Muscle layer of colon (tissue), 2 donors: Measurements from ENCODE around the gene OVCA2.
A peak's percentile ranks its signal among the peaks of the same experiment; 100 is the strongest.

Source experiments
- H3K27ac ChIP-seq: one replicate; pipeline ENCODE4 v1.7.0; 2013; ENCODE audit warnings: low read depth, mild to moderate bottlenecking, low read length, moderate library complexity
- H3K27me3 ChIP-seq, 2 donors: one replicate each; pipeline ENCODE4 v1.7.0; 2013; ENCODE audit warnings: low read length in 2 of 2, mild to moderate bottlenecking in 2 of 2; ENCODE audit not compliant: insufficient read depth in 2 of 2, control insufficient read depth in 1 of 2
- H3K36me3 ChIP-seq: one replicate; pipeline ENCODE4 v1.7.0; 2013; ENCODE audit warnings: mild to moderate bottlenecking, low read length; ENCODE audit not compliant: insufficient read depth
- H3K4me1 ChIP-seq: one replicate; pipeline ENCODE4 v1.7.0; 2013; ENCODE audit warnings: mild to moderate bottlenecking, low read length; ENCODE audit not compliant: insufficient read depth
- H3K4me3 ChIP-seq, 2 donors: one replicate each; pipeline ENCODE4 v1.7.0; 2013; ENCODE audit warnings: low read length in 2 of 2, low read depth in 1 of 2, mild to moderate bottlenecking in 1 of 2, moderate library complexity in 1 of 2
- H3K9ac ChIP-seq: one replicate; pipeline ENCODE4 v1.7.0; 2013; ENCODE audit warnings: low read length
- H3K9me3 ChIP-seq: one replicate; pipeline ENCODE4 v1.7.0; 2013; ENCODE audit warnings: mild to moderate bottlenecking, low read length
- donor health status: abdominal sarcoma.
- donor health status: Adenocarcinoma of cecum.

Gene OVCA2

GRCh38 chr17:2027528-2028233, 14.1 kb upstream of the OVCA2 start:
- H3K27me3 ChIP-seq = peaks cover 9 to 49% of the 10 kb centered on the region in 2 donors
- no peaks in the 10 kb centered on the region for H3K9me3 ChIP-seq
- no peak overlapping the region for H3K27ac ChIP-seq
- H3K4me3 ChIP-seq = no peak overlapping the region
- peaks cover 39% of the 10 kb centered on the region for H3K4me1 ChIP-seq
- H3K36me3 ChIP-seq = no peaks in the 10 kb centered on the region
- no peak overlapping the region for H3K9ac ChIP-seq

- H3K27ac ChIP-seq = no peak overlapping the region
- no peaks in the 10 kb centered on the region for H3K9me3 ChIP-seq
- no peak overlapping the region for H3K9ac ChIP-seq
- peaks cover 9 to 44% of the 10 kb centered on the region in 2 donors for H3K27me3 ChIP-seq
- H3K36me3 ChIP-seq = peaks cover 1% of the 10 kb centered on the region
- H3K4me3 ChIP-seq = no peak overlapping the region
- H3K4me1 ChIP-seq = peaks cover 39% of the 10 kb centered on the region
Measured at GRCh38 chr17:2028234-2028614, 13.6 kb upstream of the OVCA2 start.

GRCh38 chr17:2028737-2029136, 13.1 kb upstream of the OVCA2 start:
- Histone ChIP-seq H3K4me1 (peaks cover 39% of the 10 kb centered on the region), H3K27ac (no peak overlapping the region), H3K9me3 (no peaks in the 10 kb centered on the region), H3K36me3 (peaks cover 6% of the 10 kb centered on the region), H3K4me3 (no peak overlapping the region), H3K9ac (no peak overlapping the region), H3K27me3 (peaks cover 9 to 41% of the 10 kb centered on the region in 2 donors)

GRCh38 chr17:2029911-2030778, 11.7 kb upstream of the OVCA2 start, which contains the start of gene DPH1:
TSS of gene DPH1 (plus strand) at chr17:2030153. CDS start at chr17:2030170, 17 bp downstream.
- Histone ChIP-seq H3K36me3 (peaks cover 10% of the 10 kb centered on the region), H3K9me3 (no peaks in the 10 kb centered on the region), H3K4me3 (peak within 1 kb of the TSS; percentile 88 to 98), H3K4me1 (peaks cover 31% of the 10 kb centered on the region), H3K27ac (peak within 1 kb of the TSS; percentile 36), H3K27me3 (peaks cover 9 to 27% of the 10 kb centered on the region in 2 donors), H3K9ac (peak within 1 kb of the TSS; percentile 82)

- peak overlapping the region; percentile 36 for H3K27ac ChIP-seq
Measured at GRCh38 chr17:2030779-2031163, 11.1 kb upstream of the OVCA2 start.

GRCh38 chr17:2033153-2033552, 8.7 kb upstream of the OVCA2 start:
- H3K9me3 ChIP-seq = no peaks in the 10 kb centered on the region
- peaks cover 0 to 7% of the 10 kb centered on the region in 2 donors for H3K27me3 ChIP-seq
- H3K4me1 ChIP-seq = peaks cover 23% of the 10 kb centered on the region
- H3K9ac ChIP-seq = no peak overlapping the region
- H3K27ac ChIP-seq = no peak overlapping the region
- peaks cover 32% of the 10 kb centered on the region for H3K36me3 ChIP-seq
- no peak overlapping the region for H3K4me3 ChIP-seq

More at GRCh38 chr17:2030779-2031163, 11.1 kb upstream of the OVCA2 start:
- H3K9me3 ChIP-seq = no peaks in the 10 kb centered on the region
- H3K4me3 ChIP-seq = peak overlapping the region; percentile 88 to 98
- peak overlapping the region; percentile 82 for H3K9ac ChIP-seq
- H3K27me3 ChIP-seq = peaks cover 9 to 20% of the 10 kb centered on the region in 2 donors
- H3K4me1 ChIP-seq = peaks cover 30% of the 10 kb centered on the region
- H3K36me3 ChIP-seq = peaks cover 13% of the 10 kb centered on the region

DNA sequence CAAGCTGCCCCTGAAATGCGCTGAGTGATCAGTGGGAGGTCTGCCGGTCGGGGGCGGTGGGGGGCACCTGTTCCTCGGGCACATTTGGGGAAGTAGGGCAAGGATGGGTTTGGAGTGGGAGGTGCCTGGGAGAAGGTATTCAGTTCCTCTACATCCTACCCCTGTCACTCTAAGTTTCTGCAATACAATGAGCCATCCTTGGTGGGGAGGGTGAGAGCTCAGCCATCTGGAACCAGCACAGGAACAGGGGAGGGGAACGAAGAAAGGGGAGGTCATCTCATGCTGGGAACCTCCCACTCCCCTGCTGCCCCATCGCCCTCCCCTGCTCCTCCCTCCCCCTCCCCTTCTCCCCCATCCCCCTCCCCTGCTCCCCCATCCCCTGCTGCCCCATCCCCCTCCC, 7.7 kb upstream of the OVCA2 start:
- Histone ChIP-seq H3K9ac (no peak overlapping the region), H3K36me3 (peaks cover 32% of the 10 kb centered on the region), H3K4me1 (peaks cover 23% of the 10 kb centered on the region), H3K4me3 (no peak overlapping the region), H3K27ac (no peak overlapping the region), H3K9me3 (no peaks in the 10 kb centered on the region), H3K27me3 (no peaks in the 10 kb centered on the region)

- Histone ChIP-seq H3K9ac (no peak overlapping the region), H3K4me1 (peaks cover 20% of the 10 kb centered on the region), H3K4me3 (no peak overlapping the region), H3K36me3 (peaks cover 34% of the 10 kb centered on the region), H3K9me3 (no peaks in the 10 kb centered on the region), H3K27ac (no peak overlapping the region), H3K27me3 (no peaks in the 10 kb centered on the region)
Measured at GRCh38 chr17:2034806-2035540, 6.8 kb upstream of the OVCA2 start.

GRCh38 chr17:2035541-2036488, 6.0 kb upstream of the OVCA2 start:
- Histone ChIP-seq H3K27me3 (no peaks in the 10 kb centered on the region), H3K4me3 (no peak overlapping the region), H3K27ac (no peak overlapping the region), H3K36me3 (peaks cover 40% of the 10 kb centered on the region), H3K4me1 (peaks cover 17% of the 10 kb centered on the region), H3K9me3 (no peaks in the 10 kb centered on the region), H3K9ac (no peak overlapping the region)

DNA sequence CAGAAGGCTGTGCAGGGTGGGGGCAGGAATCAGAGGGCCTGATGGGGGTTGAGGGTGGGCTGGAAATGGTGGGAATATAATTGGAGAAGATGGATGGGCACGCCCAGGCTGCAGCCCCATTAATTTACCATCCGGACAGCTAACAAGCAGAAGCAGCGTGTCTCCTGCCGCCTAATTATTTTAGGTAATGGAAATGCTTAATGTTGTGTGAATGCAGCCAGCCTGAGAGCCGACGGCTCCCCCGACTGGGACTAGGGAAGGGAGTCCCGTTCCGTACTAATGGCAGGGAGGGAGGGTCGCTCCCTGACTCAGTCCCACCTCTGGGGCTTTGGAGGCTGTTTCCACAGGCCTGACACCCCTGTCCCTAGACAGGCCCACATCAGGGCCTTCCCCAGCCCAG, 4.7 kb upstream of the OVCA2 start:
- no peaks in the 10 kb centered on the region for H3K9me3 ChIP-seq
- no peak overlapping the region for H3K27ac ChIP-seq
- H3K36me3 ChIP-seq = peaks cover 40% of the 10 kb centered on the region

More for the DNA sequence above, 4.7 kb upstream of the OVCA2 start:
- Histone ChIP-seq H3K9ac (no peak overlapping the region), H3K4me1 (peaks cover 10% of the 10 kb centered on the region), H3K27me3 (no peaks in the 10 kb centered on the region), H3K4me3 (no peak overlapping the region)
